HG03064 (cell line): ENCODE measurements around the gene TRIM72.
"Not testable (repeated sequence)": the region's sequence is repeated elsewhere in the genome, so short reads cannot be mapped to it uniquely, and the experiment has no call there.

ENCODE experiments used
- ATAC-seq: cut with Tn5 transposase; IDR thresholded peaks from one replicate; pipeline ENCODE4 v1.9.1; 2021; ENCODE audit warnings: low read depth; ENCODE audit not compliant: unreplicated experiment

The TRIM72 gene

DNA sequence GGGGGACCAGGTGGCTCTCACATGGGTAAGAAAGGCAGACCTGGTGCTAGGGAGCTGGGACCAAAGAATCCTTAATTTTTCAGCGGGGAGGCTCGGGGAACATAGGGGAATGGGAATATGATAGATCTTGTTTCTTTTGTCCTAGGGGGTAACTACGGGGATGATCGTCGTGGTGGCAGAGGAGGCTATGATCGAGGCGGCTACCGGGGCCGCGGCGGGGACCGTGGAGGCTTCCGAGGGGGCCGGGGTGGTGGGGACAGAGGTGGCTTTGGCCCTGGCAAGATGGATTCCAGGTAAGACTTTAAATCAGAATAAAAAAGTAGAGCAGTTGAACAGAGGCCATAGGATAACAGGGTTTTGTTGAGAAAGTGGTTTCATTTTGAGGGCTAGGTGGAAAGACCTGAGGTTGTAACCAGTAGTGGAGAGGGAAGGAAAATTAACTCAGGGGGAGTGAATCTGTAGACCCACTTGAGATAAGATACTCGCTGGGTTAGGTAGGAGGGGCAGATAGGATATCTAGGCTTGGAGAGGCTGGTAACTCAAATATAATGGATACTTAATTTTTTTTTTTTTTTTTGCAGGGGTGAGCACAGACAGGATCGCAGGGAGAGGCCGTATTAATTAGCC, 23.0 kb upstream of the TRIM72 start:
- ATAC-seq, result no peak

DNA sequence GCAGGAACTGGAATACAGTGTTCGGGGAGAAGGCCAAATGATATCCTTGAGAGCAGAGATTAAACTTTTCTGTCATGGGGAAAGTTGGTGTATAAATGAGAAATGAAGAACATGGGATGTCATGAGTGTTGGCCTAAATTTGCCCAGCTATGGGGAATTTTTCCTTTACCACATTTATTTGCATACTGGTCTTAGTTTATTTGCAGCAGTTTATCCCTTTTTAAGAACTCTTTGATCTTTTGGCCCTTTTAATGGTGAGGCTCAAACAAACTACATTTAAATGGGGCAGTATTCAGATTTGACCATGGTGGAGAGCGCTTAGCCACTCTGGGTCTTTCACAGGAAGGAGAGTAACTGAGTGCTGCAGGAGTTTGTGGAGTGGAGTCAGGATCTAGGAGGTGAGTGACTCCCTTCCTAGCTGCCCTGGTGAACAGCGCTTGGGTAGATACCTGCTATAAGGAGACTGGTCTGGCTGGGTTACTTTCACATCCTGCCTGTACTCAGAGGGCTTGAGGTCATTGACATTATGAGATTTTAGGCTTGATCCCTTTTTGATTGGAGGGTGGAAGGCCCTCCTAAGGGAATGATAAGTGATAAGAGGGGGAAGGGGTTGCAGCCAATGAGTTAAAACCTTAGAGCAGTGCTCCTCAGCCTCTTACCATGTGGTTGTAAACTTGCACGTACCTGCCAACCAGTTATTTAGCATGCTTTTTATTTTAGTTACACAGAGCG, 22.1 kb upstream of the TRIM72 start:
- no peak for ATAC-seq

DNA sequence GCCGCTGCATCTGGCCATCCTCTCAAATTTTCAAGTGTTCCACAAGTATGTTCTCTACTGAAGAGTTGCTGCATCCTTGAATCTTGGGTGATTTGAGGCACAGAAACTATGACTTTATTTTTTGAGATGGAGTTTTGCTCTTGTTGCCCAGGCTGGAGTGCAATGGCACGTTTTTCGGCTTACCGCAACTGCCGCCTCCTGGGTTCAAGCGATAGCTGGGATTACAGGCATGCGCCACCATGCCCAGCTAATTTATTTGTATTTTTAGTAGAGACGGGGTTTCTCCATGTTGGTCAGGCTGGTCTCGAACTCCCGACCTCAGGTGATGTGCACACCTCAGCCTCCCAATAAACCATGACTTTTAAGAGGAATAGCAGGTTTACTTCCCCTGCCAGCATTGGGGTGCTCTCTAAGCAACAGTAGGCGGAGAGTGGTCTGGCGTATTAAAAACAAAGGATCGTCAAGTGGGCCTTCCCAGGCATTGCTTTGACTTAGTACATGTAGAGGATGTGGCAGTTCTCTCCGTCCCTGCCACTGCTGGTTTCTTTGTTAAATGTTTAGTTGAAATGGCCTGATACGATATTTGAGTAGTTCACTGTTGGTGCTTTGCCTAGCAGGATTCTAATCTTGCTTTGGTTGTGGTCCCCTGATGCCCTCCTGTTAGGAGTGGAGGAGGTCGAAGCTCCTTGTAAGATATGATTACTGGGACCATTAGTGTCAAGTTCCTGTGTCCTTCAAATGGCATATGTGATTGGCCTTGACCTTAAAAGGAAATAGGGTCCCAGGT, 20.9 kb upstream of the TRIM72 start:
- no peak for ATAC-seq

DNA sequence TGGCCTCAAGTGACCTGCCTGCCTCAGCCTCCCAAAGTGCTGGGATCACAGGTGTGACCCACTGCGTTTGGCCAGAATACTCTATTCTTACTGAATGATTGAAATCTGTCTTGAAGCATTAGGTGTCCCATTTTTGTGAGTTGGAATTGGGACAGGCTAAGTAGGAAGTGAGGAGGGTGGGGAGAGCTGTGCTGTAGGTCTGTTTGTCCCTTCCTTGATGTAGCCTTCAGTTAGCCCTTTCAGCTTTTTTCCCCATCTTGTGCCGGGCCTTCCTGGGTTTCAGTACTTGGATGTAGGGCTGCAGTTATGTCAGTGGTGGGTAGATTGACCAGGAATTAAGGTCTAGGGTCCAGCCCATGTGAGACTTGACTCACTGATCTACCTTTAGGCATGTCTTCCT, 20.0 kb upstream of the TRIM72 start:
- ATAC-seq, result no peak

DNA sequence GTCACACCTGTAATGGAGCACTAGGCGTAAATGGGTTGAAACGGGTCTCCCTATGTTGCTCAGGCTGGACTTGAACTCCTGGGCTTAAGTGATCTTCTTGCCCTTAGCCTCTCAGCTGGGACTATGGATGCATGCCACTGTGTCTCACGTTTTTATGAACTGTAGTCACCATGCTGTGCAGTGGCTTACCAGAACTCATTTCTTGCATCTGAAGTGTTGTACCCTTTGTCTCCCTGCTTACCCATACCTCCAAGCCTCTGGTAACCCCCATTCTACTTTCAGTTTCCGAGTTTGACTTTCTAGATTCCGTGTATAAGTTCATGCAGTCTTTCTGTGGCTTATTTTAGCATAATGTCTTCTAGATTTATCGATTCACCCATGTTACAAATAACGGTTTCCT, 19.0 kb upstream of the TRIM72 start:
- no peak for ATAC-seq

DNA sequence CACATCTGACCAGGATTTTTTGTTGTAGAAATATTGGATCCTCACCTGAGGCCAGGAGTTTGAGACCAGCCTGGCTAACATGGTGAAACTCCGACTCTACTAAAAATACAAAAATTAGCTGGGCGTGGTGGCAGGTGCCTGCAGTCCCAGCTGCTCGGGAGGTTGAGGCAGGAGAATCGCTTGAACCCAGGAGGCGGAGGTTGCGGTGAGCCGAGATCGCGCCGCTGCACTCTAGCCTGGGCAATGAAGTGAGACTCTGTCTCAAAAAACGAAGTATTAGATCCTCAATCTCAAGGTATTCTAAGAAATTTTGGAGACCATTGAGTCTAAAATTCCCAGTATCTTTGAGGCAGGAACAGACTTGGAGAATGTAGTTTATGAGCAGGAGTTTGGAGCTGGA, 18.1 kb upstream of the TRIM72 start:
- not testable (repeated sequence) for ATAC-seq

DNA sequence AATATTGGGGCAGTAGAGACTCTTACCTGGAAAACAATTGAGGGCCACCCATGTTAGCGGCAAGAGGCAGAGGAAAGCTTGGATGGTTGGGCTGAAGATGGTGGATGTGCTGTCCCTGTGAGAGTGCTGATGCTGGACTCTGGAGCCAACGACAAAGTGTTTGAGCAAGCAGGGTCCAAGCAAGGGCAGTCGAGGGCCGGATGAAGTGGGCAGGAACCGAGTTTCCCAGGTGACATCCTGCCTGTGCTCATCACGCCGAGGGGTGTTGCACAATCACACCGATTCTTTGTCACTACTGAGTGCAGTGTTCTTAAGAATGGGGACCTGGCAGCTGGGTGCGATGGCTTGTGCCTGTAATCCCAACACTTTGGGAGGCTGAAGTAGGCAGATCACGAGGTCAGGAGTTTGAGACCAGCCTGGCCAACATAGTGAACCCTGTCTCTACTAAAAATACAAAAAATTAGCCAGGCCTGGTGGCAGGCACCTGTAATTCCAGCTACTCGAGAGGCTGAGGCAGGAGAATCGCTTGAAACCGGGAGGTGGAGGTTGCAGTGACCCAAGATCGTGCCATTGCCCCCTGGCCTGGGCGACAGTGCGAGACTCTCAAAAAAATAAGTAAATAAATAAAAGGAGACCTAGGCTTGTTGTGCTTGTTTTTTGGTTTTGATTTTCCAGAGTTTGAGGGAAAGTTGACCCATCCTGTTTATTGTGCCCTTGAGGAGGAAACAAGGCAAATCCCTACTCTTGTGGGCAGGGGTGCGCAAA, 17.4 kb upstream of the TRIM72 start:
- ATAC-seq, result no peak

DNA sequence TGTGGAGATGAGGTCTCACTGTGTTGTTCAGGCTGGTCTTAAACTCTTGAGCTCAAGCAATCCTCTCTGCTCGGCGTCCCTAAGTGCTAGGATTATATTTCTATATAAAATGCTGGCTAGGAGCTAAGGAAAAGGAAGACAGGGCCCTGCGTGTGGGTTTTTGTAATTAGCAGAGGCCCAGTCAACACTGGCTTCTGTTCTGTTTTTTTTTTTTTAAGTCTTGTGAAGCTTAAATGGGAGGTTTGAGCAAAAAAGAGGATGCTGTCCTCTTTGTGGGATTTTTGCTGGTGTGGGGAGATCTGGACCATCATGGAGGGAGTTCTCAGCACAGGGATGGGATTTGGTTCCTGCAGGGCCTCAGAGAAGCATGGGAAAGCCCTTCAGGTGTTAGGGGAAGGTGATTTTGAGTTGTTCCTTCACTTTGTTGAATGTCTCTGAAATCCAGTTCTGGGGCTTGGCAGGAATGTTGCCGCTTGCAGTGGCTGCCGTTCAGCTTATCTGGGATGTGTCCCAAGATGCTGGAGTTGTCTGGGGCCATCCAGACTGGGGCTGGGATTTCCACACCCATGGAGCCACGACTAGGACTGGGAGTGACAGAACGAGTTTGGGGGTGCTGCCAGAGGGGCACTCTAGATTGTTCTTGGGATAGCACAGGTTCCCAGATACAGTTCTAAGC, 15.6 kb upstream of the TRIM72 start:
- no peak for ATAC-seq

DNA sequence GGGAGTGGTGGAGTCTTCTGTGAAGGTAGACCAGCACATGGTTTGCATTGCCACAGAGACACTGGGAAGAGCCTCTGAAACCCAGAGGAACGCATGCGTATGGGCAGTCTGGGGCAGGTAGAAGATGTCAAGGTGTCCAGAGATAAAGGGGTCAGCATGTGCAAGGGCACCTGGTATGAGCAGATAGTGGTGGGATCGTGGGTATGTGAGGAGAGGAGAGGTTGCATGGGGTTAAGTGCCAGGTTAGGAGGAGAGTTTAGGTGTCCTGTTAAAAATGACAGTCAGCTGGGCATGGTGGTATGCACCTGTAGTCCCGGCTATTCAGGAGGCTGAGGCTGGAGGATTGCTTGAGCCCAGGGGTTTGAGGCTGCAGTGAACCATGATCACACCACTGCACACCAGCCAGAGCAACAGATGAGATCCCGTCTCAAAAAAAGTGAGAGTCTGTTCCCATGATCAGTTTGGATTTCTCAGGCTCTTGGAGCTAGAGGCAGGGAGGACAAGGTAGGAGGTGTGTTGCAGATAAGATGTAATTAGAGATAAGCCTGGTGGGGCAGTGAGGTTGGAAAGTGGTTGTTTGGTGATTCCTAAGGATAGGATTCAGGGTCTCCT, 14.4 kb upstream of the TRIM72 start:
- ATAC-seq, result no peak

DNA sequence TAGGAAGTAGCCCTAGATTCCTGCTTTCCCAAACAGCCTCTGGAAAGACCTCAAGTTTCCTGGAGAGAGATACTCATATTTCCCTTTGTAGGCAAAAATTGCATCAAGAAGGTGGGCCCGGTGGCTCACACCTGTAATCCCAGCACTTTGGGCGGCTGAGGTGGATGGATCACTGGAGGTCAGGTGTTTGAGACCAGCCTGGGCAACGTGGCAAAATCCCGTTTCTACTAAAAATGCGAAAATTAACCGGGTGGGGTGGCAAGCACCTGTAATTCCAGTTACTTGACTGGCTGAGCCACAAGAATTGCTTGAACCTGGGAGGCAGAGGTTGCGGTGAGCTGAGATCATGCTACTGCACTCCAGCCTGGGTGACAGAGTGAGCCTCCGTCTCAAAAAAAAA, 13.8 kb upstream of the TRIM72 start:
- ATAC-seq, result not testable (repeated sequence)

DNA sequence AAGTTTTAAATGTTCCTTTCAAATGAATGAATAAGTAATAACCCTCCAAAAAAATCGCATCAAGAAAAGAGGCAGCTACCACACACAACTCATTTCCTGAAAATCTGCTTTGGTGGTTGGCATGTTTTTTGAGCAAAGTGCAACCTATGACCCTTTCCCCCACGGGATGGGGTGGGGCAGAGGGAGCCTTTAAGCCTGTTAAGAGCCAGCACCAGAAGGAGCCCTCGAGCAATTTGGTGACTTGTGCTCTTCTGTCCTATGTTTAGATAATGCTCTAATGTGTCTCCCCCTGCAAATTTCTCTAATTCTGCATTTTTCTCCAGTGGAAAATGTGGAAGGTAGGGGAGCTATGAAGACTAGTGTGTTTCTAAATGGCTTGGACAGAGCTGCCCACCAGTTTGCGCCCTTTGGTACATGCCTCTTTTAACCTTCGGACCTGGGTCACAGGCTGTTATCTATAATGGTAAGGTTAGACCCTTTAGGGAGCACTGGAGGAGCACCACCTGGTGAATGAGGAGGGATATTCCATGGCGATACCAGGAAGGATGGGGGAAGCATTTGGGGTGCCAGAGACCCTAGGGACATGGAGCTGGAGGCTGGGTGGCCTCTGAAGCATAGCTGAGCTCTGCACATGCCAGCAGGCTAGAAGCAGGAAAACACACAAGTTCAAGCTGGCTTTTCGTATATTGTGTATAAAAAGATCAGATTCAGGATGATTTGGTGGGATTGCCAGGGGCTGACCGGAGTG, 12.9 kb upstream of the TRIM72 start:
- no peak for ATAC-seq

DNA sequence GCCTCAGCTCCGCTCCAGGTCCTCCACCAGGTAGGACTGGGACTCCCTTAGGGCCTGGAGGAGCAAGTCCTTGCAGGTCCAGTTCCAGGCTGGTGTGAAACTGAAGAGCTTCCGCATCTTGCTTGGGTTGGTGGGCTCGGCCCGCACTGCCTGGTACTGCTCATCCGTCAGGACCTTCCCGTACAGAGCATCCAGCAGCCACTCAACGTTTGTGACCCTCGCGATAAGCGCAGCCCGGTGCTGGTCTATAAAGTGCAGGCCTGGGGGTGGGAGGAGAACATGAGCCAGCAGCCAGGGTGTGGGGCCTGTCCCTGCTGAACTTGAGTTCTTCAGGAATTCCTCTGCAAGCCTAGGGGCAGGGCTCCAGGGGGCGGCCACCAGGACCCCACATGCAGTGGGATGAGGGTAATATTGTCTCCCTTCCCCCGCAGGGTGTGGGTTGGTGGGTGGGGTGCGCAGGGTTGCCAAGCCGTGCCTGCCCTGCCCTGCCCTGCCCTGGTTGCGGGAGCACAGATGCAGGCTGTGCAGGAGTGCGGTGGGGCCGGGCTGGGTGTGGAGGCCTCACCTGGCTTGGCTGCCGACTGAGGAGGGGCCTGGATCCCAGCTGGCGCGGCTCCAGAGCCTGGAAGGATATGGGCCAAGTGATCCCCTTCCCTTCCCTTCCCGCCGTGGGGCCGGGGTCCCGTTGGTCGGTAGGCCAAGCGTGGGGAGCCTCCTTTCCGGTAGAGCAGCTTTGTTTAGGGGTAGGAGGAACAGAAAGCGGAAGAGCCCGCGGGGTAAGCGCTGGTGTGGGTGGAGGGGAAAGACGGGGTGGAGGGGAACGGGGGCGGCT, 12.1 kb upstream of the TRIM72 start:
- ATAC-seq, result peak; percentile 46

DNA sequence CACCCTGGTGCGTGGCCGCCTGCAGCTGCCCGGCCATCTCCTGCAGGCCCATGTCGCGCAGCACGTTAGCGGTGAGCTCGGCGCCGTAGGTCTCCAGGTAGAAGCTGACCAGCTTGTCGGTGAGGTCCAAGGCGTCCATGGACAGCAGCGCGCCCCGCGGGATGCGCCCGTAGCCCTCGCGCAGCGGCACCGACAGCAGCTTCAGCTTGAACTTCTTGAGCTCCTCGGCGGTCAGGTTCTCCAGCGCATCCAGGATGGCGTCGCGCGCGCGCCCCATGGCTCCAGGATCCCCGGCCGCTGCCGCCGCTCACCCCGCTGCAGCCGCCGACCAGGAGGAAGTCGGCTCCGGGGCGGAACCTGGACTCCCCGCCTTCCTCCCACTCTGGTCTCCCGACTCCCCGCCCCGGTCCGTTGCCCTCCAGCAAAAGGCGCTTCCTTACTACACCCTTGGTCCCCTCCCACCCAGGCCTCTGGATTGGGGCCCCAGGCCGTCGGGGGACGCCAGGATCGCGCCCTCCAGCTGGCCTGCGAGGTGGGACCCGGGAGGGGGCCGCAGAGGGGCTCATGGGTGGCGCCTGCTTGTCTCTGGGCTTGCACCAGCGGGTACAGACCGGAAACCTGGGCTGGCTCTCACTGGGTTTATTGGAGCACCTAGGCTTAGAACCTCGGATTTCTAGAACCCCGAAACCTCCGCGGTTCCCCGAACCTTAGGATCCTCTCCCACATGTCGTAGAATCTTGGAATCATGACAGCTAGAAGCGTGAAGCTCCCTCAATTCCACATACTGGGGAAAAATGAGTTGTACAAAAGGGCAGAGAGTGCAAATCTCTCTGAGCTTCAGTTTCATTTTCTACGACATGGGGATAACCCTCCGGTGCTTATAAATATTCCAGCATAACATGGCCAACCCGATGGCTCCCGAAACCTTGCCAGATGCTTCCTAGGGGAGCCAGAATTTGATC, 11.2 kb upstream of the TRIM72 start, which contains the start of gene PYCARD:
Gene PYCARD, minus strand, starts transcription at position 347 of the 962 bp plus-strand sequence. Its CDS starts 70 bp downstream, at position 277.
- peak; percentile 36 for ATAC-seq

DNA sequence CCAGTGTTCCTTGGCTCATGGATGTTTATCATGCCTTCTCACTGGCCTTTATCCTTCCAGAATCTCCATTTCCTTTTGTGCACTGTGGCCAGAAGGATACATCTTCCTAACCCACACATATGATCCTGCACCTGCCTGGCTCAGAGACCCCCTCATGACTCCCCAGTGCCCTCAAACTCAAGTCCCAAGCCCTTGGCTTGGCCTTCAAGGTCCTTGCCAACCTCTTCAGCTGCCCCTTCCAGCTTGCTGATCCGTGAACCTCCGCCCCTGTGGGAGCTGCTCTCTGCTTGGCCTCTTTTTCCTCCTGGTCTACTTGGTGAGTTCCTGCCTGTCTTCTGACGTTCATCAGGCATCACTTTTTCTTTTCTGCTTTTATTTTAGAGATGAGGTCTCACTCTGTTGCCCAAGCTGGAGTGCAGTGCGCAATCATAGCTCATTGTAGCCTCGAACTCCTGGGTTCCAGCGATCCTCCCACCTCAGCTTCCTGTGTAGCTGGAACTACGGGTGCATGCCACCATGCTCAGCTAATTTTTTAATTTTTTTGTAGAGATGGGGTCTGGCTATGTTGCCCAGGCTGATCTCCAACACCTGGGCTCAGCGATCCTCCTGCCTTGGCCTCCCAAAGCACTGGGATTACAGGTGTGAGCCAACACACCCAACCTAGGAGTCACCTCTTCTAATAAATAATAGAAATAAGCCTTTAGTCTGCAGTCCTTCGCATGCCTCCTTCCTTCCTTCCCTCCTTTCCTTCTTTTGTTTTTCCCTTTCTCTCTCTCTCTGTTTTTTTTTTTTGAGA, 8.8 kb upstream of the TRIM72 start:
- no peak for ATAC-seq

DNA sequence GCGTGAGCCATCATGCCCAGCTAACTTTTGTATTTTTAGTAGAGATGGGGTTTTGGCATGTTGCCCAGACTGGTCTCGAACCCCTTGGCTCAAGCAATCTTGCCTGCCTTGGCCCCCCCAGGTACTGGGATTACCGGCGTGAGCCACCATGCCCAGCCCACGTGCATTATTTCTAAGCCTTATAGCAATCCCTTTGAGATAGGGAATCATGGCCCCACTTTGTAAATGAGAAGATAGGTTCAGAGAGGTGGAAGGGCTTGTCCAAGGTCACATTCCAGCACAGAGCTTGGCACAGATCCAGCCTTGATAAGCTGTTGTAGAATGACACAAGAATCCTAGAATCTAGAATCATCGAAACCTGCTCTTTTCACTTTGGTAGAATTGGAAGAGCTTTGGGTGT, 7.1 kb upstream of the TRIM72 start:
- ATAC-seq, result no peak

DNA sequence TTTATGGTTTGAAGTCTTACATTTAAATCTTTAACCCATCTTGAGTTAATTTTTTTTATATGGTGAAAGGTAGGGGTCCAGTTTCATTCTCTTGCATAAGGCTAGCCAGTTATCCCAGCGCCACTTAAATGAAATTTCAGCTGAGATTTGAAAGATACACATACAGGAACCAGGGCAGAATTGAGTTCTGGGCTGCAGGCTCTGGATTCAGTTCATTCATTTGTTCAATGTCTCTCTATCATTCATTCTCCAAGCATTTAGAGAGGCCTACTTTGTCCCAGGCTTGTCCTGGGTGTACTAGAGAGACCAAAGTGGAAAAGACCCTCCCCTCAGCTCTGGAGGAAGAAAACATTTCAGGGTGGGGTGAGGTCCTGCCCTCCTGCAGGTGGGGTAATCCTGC, 577 bp upstream of the TRIM72 start:
- no peak for ATAC-seq
